Prostate gland (tissue), 2 donors: ENCODE data around the gene ACOXL. TPM values are rescaled to one million over a fixed set of nuclear protein-coding genes. Genes with fewer than 3 reads are reported as not detected.

Experiments used
- DNase-seq: peaks from one replicate; pipeline ENCODE4 v3.0.0-alpha.2; 2019; ENCODE audit warnings: low spot score
- H3K27ac ChIP-seq, 2 donors: fragments of 200-600 bp; sonication (generic); 2 replicates each; pipeline ENCODE4 v1.5.1; 2017 to 2019
- H3K27me3 ChIP-seq: fragments of 200-600 bp; sonication (generic); replicated peaks from 2 replicates; pipeline ENCODE4 v1.5.1; 2019; ENCODE audit not compliant: insufficient read depth
- H3K36me3 ChIP-seq, 2 donors: fragments of 200-600 bp; sonication (generic); 1 replicate in 1 of 2; 2 replicates in 1 of 2; pipeline versions ENCODE4 v1.5.1 to v1.8.1; 2017 to 2019
- H3K4me1 ChIP-seq: fragments of 200-600 bp; sonication (generic); replicated peaks from 2 replicates; pipeline ENCODE4 v1.5.1; 2019
- H3K4me3 ChIP-seq, 2 donors: fragments of 200-600 bp; sonication (generic); 2 replicates each; pipeline ENCODE4 v1.5.1; 2017 to 2019
- H3K9me3 ChIP-seq: fragments of 200-600 bp; sonication (generic); 2 replicates; pipeline ENCODE4 v1.5.1; 2017
- POLR2A ChIP-seq: fragments of 450-650 bp; IDR thresholded peaks from one replicate; pipeline ENCODE4 v1.6.1; 2016; ENCODE audit warnings: antibody characterized with exemption, mild to moderate bottlenecking
- POLR2AphosphoS5 ChIP-seq: sonication (generic); formaldehyde crosslinking; IDR thresholded peaks from one replicate; pipeline ENCODE4 v1.6.1; 2017; ENCODE audit warnings: antibody characterized with exemption
- WGBS: methylation state at CpG from one replicate; pipeline ENCODE4 v1.1.5; 2018; 5-methylcytosine and 5-hydroxymethylcytosine counted together
- intact Hi-C: fragments of 100-400 bp; cut with DNase I; formaldehyde crosslinking; loops from one replicate; pipeline ENCODE4 v1.14.2; 2022
- total RNA-seq, 2 donors: library from RNA; depleted of rRNA; stranded (reverse); fragments of >200 nt; gene quantifications; one replicate each; pipeline ENCODE4 v1.1.0, GENCODE V29; 2016
- TF ChIP-seq, protein P1 (sequence below), 4 experiments: fragments of 200-600 bp in 2 of 4; fragments of 450-650 bp in 2 of 4; sonication (generic) in 2 of 4; IDR thresholded peaks; 1 replicate in 3 of 4; 2 replicates in 1 of 4; pipeline ENCODE4 v1.5.1; 2016 to 2019; ENCODE audit warnings: antibody characterized with exemption in 4 of 4, mild to moderate bottlenecking in 2 of 4, moderate library complexity in 2 of 4

ACOXL gene
- total RNA-seq, 2 donors from 2014 or later, result 8.0 to 8.3 TPM

DNA sequence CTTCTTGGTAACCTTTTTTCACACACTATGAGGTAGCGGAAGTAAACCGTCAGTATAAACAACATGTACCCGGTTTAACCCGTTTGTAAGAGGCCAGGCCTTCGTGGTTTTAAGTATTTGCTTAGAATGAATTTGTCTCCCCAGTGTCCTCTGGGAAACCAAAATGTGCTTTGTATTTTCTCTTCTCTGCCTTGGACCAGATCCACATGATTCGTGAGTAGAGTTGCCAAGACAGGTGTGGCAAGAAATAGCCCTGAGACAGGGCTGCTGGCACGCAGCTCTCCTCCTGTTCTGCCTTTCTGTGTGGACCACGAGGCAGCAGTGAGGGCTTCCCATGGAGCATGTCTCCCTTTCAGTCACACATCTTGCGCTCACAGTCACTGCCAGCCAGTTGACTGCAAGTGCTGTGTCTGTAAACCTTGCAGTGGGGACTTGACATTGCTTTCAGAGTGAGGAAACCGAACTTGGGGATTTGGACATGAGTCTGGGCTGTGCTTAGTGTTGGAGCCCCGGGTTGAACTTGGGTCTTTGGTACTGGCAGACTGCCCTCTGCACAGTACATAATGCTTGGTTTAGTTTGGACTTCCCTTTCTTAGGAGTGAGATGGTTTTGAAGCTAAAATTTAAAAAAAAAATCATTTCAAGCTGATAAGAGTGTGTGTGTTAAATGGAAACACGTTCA, 407.4 kb downstream of the ACOXL start:
- peak overlapping the region; percentile 2 to 33 for H3K27ac ChIP-seq
- 44% methylated on average over 12 of the region's 12 CpGs for WGBS

DNA sequence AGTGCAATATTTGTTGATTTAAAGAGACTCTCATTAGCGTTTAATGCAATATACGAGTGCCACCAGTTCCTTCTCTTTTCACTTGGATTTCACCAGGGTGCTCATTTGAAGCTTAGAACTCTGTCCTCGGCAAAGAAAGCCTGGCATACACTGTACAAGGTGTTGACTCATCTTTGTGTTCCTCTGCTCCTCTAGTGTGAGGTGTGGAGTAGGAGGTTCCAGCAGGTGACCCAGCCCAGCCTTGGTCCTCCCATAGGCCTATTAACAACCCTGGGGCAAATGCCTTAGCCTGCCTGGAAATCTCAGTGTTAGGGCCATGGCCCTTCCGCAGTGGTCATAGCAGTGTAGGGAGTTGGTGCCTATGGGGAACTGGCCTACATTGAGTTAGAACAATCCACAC, 408.4 kb downstream of the ACOXL start:
- whole genome bisulfite sequencing, result 94% methylated on average over 4 of the region's 4 CpGs
- Histone ChIP-seq H3K27ac (no peak overlapping the region), H3K4me1 (peaks cover 5% of the 10 kb centered on the region), H3K9me3 (no peaks in the 10 kb centered on the region), H3K36me3 (no peaks in the 10 kb centered on the region), H3K4me3 (no peak overlapping the region), H3K27me3 (no peaks in the 10 kb centered on the region)
- intact Hi-C loops, result no loop called here
- TF ChIP-seq POLR2A, result no peak
- TF ChIP-seq, protein P1, sequence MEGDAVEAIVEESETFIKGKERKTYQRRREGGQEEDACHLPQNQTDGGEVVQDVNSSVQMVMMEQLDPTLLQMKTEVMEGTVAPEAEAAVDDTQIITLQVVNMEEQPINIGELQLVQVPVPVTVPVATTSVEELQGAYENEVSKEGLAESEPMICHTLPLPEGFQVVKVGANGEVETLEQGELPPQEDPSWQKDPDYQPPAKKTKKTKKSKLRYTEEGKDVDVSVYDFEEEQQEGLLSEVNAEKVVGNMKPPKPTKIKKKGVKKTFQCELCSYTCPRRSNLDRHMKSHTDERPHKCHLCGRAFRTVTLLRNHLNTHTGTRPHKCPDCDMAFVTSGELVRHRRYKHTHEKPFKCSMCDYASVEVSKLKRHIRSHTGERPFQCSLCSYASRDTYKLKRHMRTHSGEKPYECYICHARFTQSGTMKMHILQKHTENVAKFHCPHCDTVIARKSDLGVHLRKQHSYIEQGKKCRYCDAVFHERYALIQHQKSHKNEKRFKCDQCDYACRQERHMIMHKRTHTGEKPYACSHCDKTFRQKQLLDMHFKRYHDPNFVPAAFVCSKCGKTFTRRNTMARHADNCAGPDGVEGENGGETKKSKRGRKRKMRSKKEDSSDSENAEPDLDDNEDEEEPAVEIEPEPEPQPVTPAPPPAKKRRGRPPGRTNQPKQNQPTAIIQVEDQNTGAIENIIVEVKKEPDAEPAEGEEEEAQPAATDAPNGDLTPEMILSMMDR (IDR thresholded peaks at IDR 0.05), result no peak
- no peak for TF ChIP-seq POLR2AphosphoS5
- DNase-seq, result no peak

More for the DNA sequence above, 407.4 kb downstream of the ACOXL start:
- H3K36me3 ChIP-seq, result no peaks in the 10 kb centered on the region
- peaks cover 5% of the 10 kb centered on the region for H3K4me1 ChIP-seq
- TF ChIP-seq, protein P1 (IDR thresholded peaks at IDR 0.05), result no peak
- TF ChIP-seq POLR2AphosphoS5 (peak; percentile 88), POLR2A (no peak)
- no peaks in the 10 kb centered on the region for H3K27me3 ChIP-seq
- no peak overlapping the region for H3K4me3 ChIP-seq
- intact Hi-C loops, result no loop called here
- no peaks in the 10 kb centered on the region for H3K9me3 ChIP-seq
- peak; percentile 76 for DNase-seq

DNA sequence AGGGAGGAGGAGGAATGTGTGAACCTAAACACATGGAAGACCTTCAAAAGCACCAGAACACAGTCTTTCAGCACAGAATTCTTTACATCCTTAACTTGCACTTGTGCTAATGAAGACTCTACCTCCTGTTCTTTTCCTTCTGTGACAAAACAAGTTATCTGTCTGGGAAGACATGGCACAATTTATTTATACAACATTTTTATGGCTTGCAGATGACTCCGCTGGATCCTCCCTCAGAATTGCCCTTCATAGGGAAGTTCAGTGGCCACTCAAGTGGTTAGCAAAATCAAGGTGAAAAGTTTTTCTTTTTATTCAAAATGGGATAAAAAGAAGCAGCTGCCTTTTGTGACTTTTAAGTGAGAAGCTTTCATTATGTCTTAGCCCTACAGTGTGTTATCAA, 409.7 kb downstream of the ACOXL start:
- H3K9me3 ChIP-seq, result no peaks in the 10 kb centered on the region
- 85% methylated on average over 1 of the region's 1 CpG for WGBS
- TF ChIP-seq POLR2AphosphoS5 (no peak), POLR2A (no peak)
- TF ChIP-seq, protein P1 (IDR thresholded peaks at IDR 0.05), result no peak
- no peak overlapping the region for H3K27ac ChIP-seq
- intact Hi-C loops, result no loop called here
- no peaks in the 10 kb centered on the region for H3K36me3 ChIP-seq
- no peak overlapping the region for H3K4me3 ChIP-seq
- no peak for DNase-seq
- H3K27me3 ChIP-seq, result no peaks in the 10 kb centered on the region
- H3K4me1 ChIP-seq, result peaks cover 5% of the 10 kb centered on the region

DNA sequence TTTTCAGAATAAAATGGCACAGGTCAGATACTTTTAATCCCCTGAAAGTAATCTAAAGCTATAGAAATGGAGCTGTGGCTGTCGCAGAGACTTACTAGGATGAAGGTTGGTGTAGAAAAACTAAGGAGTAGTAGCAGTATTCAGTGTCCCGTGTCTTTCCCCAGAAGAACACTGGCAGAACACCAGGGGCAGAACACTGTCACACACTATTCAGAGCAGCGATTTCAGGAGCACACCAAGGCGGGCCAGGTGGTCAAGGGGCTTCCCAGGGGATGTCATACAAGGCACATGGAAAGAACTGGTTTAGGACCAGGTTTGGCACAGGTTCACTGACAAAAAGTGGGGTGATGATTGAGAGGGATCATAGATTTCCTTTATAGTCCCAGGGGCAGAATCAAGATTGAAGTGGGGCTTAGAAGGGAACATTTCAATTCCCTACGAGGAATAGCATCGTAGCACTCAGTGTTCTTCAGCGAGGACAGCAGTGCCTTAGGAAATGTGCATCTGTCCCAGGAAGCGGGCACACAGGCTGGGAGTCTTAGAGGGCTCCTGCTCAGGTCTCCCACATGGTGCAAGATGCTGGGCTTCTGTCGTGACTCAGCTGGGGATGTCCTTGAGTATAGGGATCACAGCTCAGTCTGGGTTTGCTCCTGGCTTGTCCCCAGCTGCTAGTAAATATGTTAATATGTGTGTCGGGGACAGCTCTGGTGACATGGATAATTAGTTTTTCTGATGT, 410.9 kb downstream of the ACOXL start:
- no peak overlapping the region for H3K4me3 ChIP-seq
- WGBS, result 91% methylated on average over 10 of the region's 10 CpGs
- no peaks in the 10 kb centered on the region for H3K9me3 ChIP-seq
- no peaks in the 10 kb centered on the region for H3K36me3 ChIP-seq
- no peaks in the 10 kb centered on the region for H3K27me3 ChIP-seq
- no peak overlapping the region for H3K27ac ChIP-seq
- peaks cover 5% of the 10 kb centered on the region for H3K4me1 ChIP-seq
- no peak for DNase-seq
- TF ChIP-seq POLR2AphosphoS5, result no peak
- no peak for TF ChIP-seq POLR2A
- TF ChIP-seq, protein P1 (IDR thresholded peaks at IDR 0.05), result no peak
- intact Hi-C loops, result no loop called here

DNA sequence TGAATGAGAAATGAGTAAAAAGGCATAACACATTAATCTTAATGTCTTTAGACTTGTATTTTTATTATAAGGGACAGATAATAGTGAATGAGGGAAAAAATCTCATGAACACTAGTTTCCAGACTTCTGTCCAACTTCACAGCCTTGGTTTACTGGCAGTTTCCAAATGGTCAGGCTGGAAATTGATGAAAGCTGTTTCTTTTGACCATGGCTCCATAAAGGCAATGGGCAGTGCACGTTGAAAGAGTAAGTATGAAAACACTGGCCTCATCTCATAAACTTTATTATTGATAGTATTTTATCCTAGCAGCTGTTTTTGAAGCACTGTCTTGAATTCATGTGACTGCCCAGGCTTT, 411.4 kb downstream of the ACOXL start:
- WGBS, result 61% methylated on average over 1 of the region's 1 CpG
- no peak overlapping the region for H3K27ac ChIP-seq
- no peak overlapping the region for H3K4me3 ChIP-seq
- no peaks in the 10 kb centered on the region for H3K36me3 ChIP-seq
- no peaks in the 10 kb centered on the region for H3K9me3 ChIP-seq
- no peaks in the 10 kb centered on the region for H3K27me3 ChIP-seq
- peaks cover 5% of the 10 kb centered on the region for H3K4me1 ChIP-seq
- no peak for DNase-seq
- intact Hi-C loops, result no loop called here
- TF ChIP-seq POLR2A (no peak), POLR2AphosphoS5 (no peak)
- TF ChIP-seq, protein P1 (IDR thresholded peaks at IDR 0.05), result no peak
